Measurements from ENCODE around the gene IKZF5.

GRCh38 chr10:123017421-123018165 is 9.0 kb upstream of the IKZF5 start:
- no peak for TF ChIP-seq CTCF (IDR thresholded peaks at IDR 0.05; ENCODE audit: low read depth, low read length, poor library complexity, severe bottlenecking)
- TF ChIP-seq EZH2phosphoT487 (IDR thresholded peaks at IDR 0.05; ENCODE audit: borderline replicate concordance, low read length) = no peak

Data from DOHH2 (cell line).